Thymus (tissue), 11 donors: ENCODE data around the gene ABHD4. TPM values are rescaled to one million over a fixed set of nuclear protein-coding genes. Genes with fewer than 3 reads are reported as not detected.
"Not testable (repeated sequence)": the region's sequence is repeated elsewhere in the genome, so short reads cannot be mapped to it uniquely, and the experiment has no call there.

Experiments used
- DNase-seq, 9 donors: peaks; one replicate each; pipeline ENCODE4 v3.0.0-alpha.2; 2013; ENCODE audit warnings: low spot score in 9 of 9, low read depth in 6 of 9, missing footprints in 1 of 9
- H3K27ac ChIP-seq, 2 donors: one replicate each; pipeline ENCODE4 v1.5.1; 2013; ENCODE audit warnings: control low read depth in 1 of 2, low read depth in 1 of 2, low read length in 1 of 2, mild to moderate bottlenecking in 1 of 2, moderate library complexity in 1 of 2
- H3K27me3 ChIP-seq, 2 donors: one replicate each; pipeline ENCODE4 v1.5.1; 2013; ENCODE audit warnings: low read length in 1 of 2; ENCODE audit not compliant: control insufficient read depth in 2 of 2, insufficient read depth in 1 of 2
- H3K36me3 ChIP-seq, 2 donors: one replicate each; pipeline ENCODE4 v1.5.1; 2013; ENCODE audit warnings: low read length in 1 of 2, mild to moderate bottlenecking in 1 of 2, moderate library complexity in 1 of 2; ENCODE audit not compliant: control insufficient read depth in 2 of 2, insufficient read depth in 2 of 2
- H3K4me1 ChIP-seq, 2 donors: one replicate each; pipeline ENCODE4 v1.5.1; 2013; ENCODE audit warnings: low read length in 2 of 2; ENCODE audit not compliant: control insufficient read depth in 2 of 2, insufficient read depth in 2 of 2
- H3K4me3 ChIP-seq, 2 donors: one replicate each; pipeline ENCODE4 v1.5.1; 2013; ENCODE audit warnings: low read length in 2 of 2, control low read depth in 1 of 2, mild to moderate bottlenecking in 1 of 2
- H3K9me3 ChIP-seq, 2 donors: one replicate each; pipeline ENCODE4 v1.5.1; 2013; ENCODE audit warnings: low read length in 1 of 2, mild to moderate bottlenecking in 1 of 2; ENCODE audit not compliant: control insufficient read depth in 2 of 2, insufficient read depth in 1 of 2
- WGBS: extraction: QIAGEN DNeasy Blood & Tissue Kit; methylation state at CpG from one replicate; pipeline ENCODE4 v1.1.7; 2013; 5-methylcytosine and 5-hydroxymethylcytosine counted together
- polyA plus RNA-seq: library from polyadenylated mRNA; stranded (reverse); fragments of 200-250 nt; gene quantifications from one replicate; pipeline ENCODE4 v1.2.3, GENCODE V29; 2013
- total RNA-seq: library from RNA; stranded (reverse); fragments of 120-200 nt; gene quantifications from one replicate; pipeline ENCODE4 v1.2.4, GENCODE V29; 2013
- donor health status: healthy.

The ABHD4 gene
- total and polyA plus RNA-seq, 2 donors: 3.4 to 9.3 TPM

DNA sequence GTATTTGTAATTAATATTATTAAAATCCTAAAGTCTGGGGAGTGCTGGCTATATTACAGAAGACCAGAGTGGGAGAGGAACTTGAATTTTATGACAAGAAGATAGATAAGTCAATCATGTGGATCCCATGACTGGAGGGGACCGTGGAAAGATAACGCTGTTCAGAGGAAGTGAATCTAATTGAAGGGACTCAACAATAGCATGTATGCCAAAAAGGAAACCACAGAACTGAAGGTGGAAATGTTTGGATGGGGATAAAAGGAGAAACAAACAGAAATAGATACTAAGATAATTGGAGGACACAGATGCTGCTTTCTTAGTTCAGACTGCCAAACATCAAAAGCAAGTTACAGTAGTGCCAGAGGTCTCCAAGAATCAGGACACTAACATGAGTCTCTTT, 24.9 kb downstream of the ABHD4 start:
- H3K27ac ChIP-seq: no peak overlapping the region
- DNase-seq: no peak
- no peaks in the 10 kb centered on the region for H3K9me3 ChIP-seq
- 5% methylated on average over 2 of the region's 2 CpGs for WGBS
- H3K27me3 ChIP-seq: no peaks in the 10 kb centered on the region
- H3K4me3 ChIP-seq: no peak overlapping the region
- no peaks in the 10 kb centered on the region for H3K4me1 ChIP-seq
- no peaks in the 10 kb centered on the region for H3K36me3 ChIP-seq

DNA sequence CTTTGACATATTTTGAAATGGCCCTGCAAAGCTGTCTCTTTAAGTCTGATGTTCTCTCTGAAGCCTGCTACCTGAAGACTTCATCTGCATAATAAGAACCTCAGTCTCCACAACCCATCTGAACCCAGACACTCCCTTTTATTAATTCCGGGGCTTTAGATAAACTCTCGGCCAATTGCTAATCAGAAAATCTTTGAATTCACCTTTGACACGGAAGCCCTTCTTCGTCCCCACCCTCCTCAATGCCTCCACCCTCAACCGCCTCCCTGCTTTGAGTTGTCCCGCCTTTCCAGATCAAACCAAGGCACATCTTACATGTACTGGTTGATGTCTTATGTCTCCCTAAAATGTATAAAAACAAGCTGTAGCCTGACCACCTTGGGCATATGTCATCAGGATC, 28.5 kb downstream of the ABHD4 start:
- peaks cover 0 to 3% of the 10 kb centered on the region in 2 donors for H3K27me3 ChIP-seq
- 97% methylated on average over 6 of the region's 6 CpGs for WGBS
- no peak overlapping the region for H3K27ac ChIP-seq
- H3K36me3 ChIP-seq: no peaks in the 10 kb centered on the region
- peaks cover 0 to 2% of the 10 kb centered on the region in 2 donors for H3K9me3 ChIP-seq
- no peak overlapping the region for H3K4me3 ChIP-seq
- DNase-seq: no peak
- H3K4me1 ChIP-seq: no peaks in the 10 kb centered on the region

DNA sequence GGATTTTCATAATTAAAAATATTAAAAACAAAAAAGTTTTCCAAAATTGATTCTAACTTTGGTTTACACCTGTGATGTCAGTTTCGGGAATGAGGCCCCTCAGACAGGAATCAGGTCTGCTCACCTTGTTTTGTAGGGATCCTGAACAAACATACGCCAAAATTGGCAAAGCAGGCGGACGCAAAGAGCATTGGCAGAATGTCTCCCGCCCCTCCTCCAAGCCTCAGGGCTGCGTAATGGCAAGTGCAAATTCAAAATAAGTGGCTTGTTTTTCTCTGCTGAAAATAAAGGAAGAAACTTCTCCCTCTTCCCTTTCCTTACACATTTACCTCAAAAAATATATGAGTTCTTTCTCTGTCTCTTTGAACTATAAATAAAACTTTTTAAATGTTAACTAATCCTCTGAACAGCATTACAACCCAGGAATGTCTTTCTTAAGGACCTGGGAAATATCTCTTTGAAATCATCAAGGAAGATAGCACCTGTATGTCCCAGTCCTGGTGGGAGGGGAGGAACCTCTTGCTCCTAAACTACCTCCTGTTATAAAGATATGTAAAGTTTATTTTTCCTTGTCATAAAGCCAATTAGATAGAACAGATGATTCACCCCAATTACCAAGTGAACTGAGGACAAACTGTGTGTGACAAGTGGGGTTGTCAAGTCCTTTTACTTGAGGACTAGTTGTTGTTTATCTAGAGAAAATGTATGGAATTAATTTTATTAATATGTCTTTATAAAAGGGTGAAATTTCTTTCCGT, 29.6 kb downstream of the ABHD4 start:
- Histone ChIP-seq H3K4me3 (no peak overlapping the region), H3K36me3 (no peaks in the 10 kb centered on the region), H3K4me1 (no peaks in the 10 kb centered on the region), H3K27me3 (peaks cover 0 to 3% of the 10 kb centered on the region in 2 donors), H3K9me3 (peaks cover 0 to 2% of the 10 kb centered on the region in 2 donors), H3K27ac (no peak overlapping the region)
- WGBS: 94% methylated on average over 7 of the region's 7 CpGs
- no peak for DNase-seq

DNA sequence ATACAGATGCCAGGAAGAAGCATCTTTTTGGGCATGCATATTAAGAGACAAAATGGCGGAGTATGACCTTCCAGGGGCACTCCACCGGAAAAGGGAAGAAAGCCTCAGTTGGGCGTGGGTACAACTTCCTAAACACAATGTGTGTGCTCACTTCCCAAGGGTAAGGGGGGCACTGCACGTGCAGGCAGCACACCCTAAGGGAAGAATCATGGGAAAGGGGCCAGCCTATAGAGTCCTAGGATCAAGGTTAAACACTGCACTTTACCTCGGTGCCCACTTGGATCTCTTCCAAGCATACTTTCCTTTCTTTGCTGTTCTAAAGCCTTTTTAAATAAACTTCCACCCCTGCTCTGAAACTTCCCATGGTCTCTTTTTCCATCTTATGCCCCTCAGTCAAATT, 31.3 kb downstream of the ABHD4 start:
- Histone ChIP-seq H3K9me3 (peaks cover 0 to 2% of the 10 kb centered on the region in 2 donors), H3K4me1 (no peaks in the 10 kb centered on the region), H3K36me3 (no peaks in the 10 kb centered on the region), H3K27ac (no peak overlapping the region), H3K4me3 (no peak overlapping the region), H3K27me3 (peaks cover 0 to 9% of the 10 kb centered on the region in 2 donors)
- 87% methylated on average over 5 of the region's 5 CpGs for WGBS
- no peak for DNase-seq

DNA sequence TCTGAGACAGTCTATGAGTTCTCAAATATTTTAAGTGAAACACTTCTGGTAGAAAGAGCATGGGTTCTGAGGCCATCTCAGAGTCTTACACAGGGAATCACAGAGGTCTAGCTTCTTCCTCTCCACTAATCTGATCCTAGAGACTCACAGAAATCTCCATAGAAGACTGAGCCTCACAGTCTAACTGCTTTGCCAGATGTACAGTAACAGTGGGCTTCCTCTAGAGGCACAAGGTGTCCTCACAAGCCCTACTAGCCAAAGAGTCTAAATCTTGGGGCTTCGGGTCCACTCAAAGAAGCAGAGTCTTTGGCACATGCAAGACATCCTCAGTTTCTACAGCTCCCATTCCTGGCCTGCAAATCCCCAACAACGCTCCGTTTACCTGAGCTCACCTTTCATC, 32.0 kb downstream of the ABHD4 start:
- no peak for DNase-seq
- H3K36me3 ChIP-seq: no peaks in the 10 kb centered on the region
- WGBS: 98% methylated on average over 3 of the region's 3 CpGs
- peaks cover 3 to 12% of the 10 kb centered on the region in 2 donors for H3K27me3 ChIP-seq
- no peak overlapping the region for H3K4me3 ChIP-seq
- peaks cover 0 to 2% of the 10 kb centered on the region in 2 donors for H3K9me3 ChIP-seq
- no peak overlapping the region for H3K27ac ChIP-seq
- H3K4me1 ChIP-seq: no peaks in the 10 kb centered on the region

DNA sequence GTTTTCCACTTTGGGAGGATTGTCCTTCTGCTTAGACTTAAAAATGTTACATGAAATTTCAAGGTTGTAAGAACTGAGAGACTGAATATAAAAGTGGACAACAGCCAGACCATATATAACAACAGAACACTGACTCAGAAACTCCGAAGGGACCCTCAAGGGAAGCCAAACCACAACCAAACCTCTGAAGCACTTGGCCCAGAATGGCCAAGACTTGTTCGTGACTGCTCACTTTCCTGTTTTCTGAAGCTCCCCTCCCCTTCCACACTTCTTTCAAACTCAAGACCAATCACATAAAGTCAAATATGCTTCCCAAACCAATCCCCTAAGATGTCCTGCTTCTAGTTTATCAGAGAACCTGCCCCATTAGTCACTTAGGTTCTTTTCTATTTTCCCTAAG, 32.4 kb downstream of the ABHD4 start:
- H3K27me3 ChIP-seq: peaks cover 3 to 12% of the 10 kb centered on the region in 2 donors
- no peaks in the 10 kb centered on the region for H3K36me3 ChIP-seq
- peaks cover 0 to 2% of the 10 kb centered on the region in 2 donors for H3K9me3 ChIP-seq
- no peak overlapping the region for H3K4me3 ChIP-seq
- 94% methylated on average over 2 of the region's 2 CpGs for WGBS
- no peak for DNase-seq
- no peak overlapping the region for H3K27ac ChIP-seq
- no peaks in the 10 kb centered on the region for H3K4me1 ChIP-seq

DNA sequence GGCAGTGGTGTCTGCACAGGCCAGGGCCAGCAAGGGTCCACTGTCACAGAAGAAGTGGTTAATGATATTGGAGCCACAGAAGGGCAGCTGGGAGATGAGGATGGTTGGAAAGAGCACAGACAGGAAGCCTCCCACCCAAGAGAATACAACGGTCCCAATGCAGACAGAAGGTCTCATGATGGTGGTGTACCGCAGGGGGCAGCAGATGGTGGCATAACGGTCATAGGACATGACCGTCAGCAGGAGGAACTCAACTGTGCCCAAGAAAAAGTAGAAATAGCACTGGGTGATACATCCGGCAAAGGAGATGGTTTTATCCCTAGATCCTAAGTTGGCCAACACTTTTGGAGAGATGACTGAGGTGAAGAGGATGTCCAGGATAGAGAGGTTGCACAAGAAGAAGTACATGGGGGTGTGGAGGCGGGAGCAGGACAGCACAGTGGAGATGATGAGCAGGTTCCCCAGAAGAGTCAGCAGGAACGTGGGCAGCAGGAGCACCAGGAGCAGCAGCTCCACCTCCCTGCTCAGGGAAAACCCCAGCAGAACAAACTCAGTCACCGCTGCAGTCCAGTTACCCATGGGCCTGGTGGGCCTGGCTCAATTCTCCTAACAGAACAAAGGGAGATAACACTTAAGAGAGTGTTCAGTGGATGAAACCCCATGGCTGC, 36.3 kb downstream of the ABHD4 start:
- Histone ChIP-seq H3K4me3 (no peak overlapping the region), H3K9me3 (peaks cover 0 to 2% of the 10 kb centered on the region in 2 donors), H3K36me3 (no peaks in the 10 kb centered on the region), H3K4me1 (no peaks in the 10 kb centered on the region), H3K27ac (no peak overlapping the region), H3K27me3 (peaks cover 3 to 8% of the 10 kb centered on the region in 2 donors)
- WGBS: 95% methylated on average over 8 of the region's 8 CpGs
- DNase-seq: no peak

DNA sequence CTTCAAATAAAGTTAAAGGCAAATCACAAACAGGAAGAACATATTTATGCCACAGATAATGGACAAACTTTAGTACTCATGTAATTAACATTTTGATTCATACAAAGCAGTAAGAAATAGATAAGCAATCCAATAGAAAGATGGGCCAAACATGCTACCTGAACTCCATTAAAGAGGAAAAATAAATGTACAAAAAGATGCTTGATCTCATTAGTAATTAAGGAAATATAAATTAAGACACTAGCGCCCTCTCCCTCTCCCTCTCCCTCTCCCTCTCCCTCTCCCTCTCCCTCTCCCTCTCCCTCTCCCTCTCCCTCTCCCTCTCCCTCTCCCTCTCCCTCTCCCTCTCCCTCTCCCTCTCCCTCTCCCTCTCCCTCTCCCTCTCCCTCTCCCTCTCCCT, 37.9 kb downstream of the ABHD4 start:
- 0% methylated on average over 1 of the region's 1 CpG for WGBS
- H3K36me3 ChIP-seq, H3K27ac ChIP-seq, H3K27me3 ChIP-seq, H3K4me1 ChIP-seq, DNase-seq, H3K9me3 ChIP-seq, H3K4me3 ChIP-seq: not testable (repeated sequence)

DNA sequence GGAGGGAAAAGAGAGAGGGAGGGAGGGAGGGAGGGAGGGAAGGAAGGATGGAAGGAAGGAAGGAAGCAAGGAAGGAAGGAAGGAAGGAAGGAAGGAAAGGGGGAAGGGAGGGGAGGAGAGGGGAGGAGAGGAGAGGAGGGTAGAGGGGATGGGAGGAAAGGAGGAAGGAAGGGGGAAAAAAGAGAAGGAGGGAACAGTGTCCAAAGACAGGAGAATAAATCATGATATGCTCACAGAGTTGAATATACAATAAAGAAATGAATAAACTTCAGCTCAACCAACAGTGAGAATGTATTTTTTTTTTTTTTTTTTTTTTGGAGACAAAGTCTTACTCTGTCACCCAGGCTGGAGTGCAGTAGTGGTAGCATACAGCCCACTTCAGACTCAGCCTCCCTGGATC, 42.1 kb downstream of the ABHD4 start:
- Histone ChIP-seq H3K4me1 (peaks cover 0 to 2% of the 10 kb centered on the region in 2 donors), H3K4me3 (no peak overlapping the region), H3K36me3 (no peaks in the 10 kb centered on the region), H3K9me3 (no peaks in the 10 kb centered on the region), H3K27ac (no peak overlapping the region), H3K27me3 (no peaks in the 10 kb centered on the region)
- DNase-seq: no peak
